ENCODE results near the gene MAMDC2. TPM values are rescaled to one million over a fixed set of nuclear protein-coding genes. Genes with fewer than 3 reads are reported as not detected.

The MAMDC2 gene
- total RNA-seq, 3 donors from 2014 or later = 17.0 to 33.9 (median 18.7) TPM

- intact Hi-C loops (cut with DNase I; ENCODE audit: low total_unique reads) = no loop called here
- no peaks in the 10 kb centered on the region for H3K4me1 ChIP-seq
- H3K4me3 ChIP-seq = no peak overlapping the region
- H3K36me3 ChIP-seq = no peaks in the 10 kb centered on the region
- no peak for TF ChIP-seq POLR2A (IDR thresholded peaks at IDR 0.05)
- TF ChIP-seq CTCF (IDR thresholded peaks at IDR 0.05) = no peak
- TF ChIP-seq POLR2AphosphoS5 (IDR thresholded peaks at IDR 0.05) = no peak
- no peaks in the 10 kb centered on the region for H3K9me3 ChIP-seq
- DNase-seq (ENCODE audit: low spot score in 2 of 2) = no peak
- no peak overlapping the region for H3K27ac ChIP-seq
- H3K27me3 ChIP-seq = no peaks in the 10 kb centered on the region
Observed at GRCh38 chr9:70073193-70073592, 29.5 kb downstream of the MAMDC2 start.

GRCh38 chr9:70073756-70074155, 30.1 kb downstream of the MAMDC2 start:
- Histone ChIP-seq H3K4me3 (no peak overlapping the region), H3K27ac (no peak overlapping the region), H3K27me3 (no peaks in the 10 kb centered on the region), H3K4me1 (no peaks in the 10 kb centered on the region), H3K9me3 (no peaks in the 10 kb centered on the region), H3K36me3 (no peaks in the 10 kb centered on the region)
- DNase-seq (ENCODE audit: low spot score in 2 of 2) = no peak
- TF ChIP-seq CTCF (IDR thresholded peaks at IDR 0.05) (no peak), POLR2AphosphoS5 (IDR thresholded peaks at IDR 0.05) (no peak), POLR2A (IDR thresholded peaks at IDR 0.05) (no peak)
- intact Hi-C loops (cut with DNase I; ENCODE audit: low total_unique reads) = no loop called here

- no peaks in the 10 kb centered on the region for H3K36me3 ChIP-seq
- no peaks in the 10 kb centered on the region for H3K27me3 ChIP-seq
- H3K9me3 ChIP-seq = no peaks in the 10 kb centered on the region
- H3K27ac ChIP-seq = no peak overlapping the region
- peaks cover 0 to 10% of the 10 kb centered on the region in 2 donors for H3K4me1 ChIP-seq
- intact Hi-C loops (cut with DNase I; ENCODE audit: low total_unique reads) = no loop called here
- no peak for TF ChIP-seq CTCF (IDR thresholded peaks at IDR 0.05)
- no peak overlapping the region for H3K4me3 ChIP-seq
- DNase-seq (ENCODE audit: low spot score in 2 of 2) = no peak
Observed at GRCh38 chr9:70076678-70077077, 33.0 kb downstream of the MAMDC2 start.

GRCh38 chr9:70079417-70080037, 35.9 kb downstream of the MAMDC2 start:
- peak overlapping the region; percentile 38 to 76 for H3K27ac ChIP-seq

More at GRCh38 chr9:70079417-70080037, 35.9 kb downstream of the MAMDC2 start:
- H3K9me3 ChIP-seq = no peaks in the 10 kb centered on the region
- no peak for TF ChIP-seq CTCF (IDR thresholded peaks at IDR 0.05)
- TF ChIP-seq POLR2AphosphoS5 (IDR thresholded peaks at IDR 0.05) = peak in 1 of 3 donors; percentile 35
- intact Hi-C loops (cut with DNase I; ENCODE audit: low total_unique reads) = no loop called here
- no peak overlapping the region for H3K4me3 ChIP-seq
- H3K27me3 ChIP-seq = no peaks in the 10 kb centered on the region
- H3K4me1 ChIP-seq = peaks cover 0 to 10% of the 10 kb centered on the region in 2 donors
- H3K36me3 ChIP-seq = no peaks in the 10 kb centered on the region
- DNase-seq (ENCODE audit: low spot score in 2 of 2) = no peak
